ENCODE data around the gene MYO15B. TPM values are rescaled to one million over a fixed set of nuclear protein-coding genes. Genes with fewer than 3 reads are reported as not detected.

MYO15B gene
- 10 to 100 TPM; 27.8 to 89.5 TPM for polyA plus RNA-seq

DNA sequence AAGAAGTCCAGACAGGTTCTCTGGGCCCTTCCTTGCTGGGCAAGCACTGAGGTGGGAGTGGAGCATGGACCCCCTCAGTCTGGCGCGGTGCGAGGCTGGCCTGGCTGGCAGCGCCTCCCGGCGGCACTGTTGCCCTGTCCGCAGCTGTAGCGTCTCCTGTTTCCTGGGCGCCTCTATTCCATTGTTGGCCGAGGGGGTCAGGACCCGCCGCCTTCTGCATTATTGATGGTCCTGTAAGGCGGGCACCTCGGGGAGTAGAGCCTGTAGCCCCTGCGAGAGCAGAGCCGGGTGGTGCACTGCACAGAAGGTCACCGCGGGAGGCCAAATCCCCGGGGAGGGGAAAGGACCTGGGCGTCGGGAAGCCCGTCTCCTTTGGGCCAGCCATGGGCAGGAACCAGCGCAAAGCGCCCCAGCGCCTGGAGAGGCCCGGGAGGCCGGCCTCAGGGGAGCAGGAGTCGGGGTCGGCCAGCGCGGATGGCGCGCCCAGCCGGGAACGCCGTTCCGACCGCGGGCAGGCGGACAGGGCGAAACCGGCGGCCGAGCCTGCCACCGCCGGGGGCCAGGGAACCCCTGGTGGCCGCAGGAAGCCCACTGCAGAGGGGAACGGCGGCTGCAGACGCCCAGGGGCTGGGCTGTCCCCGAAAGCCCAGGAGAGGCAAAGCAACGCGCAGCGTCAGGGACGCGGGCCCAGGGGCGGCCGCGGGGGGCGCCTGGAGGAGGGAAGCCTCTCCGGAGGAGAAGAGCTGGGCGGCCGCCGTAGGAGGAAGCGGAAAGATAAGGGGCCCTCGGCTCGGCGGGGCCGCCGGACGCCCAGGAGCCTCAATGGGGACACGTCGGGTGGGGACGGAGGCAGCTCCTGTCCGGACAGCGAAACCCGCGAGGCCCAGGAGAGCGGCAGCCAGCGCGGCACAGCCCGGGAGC is at the start of gene MYO15B:
MYO15B (plus strand) TSS at position 126 of the 921 bp plus-strand sequence; CDS start at position 384, 258 bp downstream.
- Histone ChIP-seq H3K36me3 (ENCODE audit: control insufficient read depth in 2 of 2, insufficient read depth in 2 of 2, low read length in 1 of 2) (no peaks in the 10 kb centered on the region), H3K27ac (ENCODE audit: low read depth in 2 of 2, low read length in 1 of 2) (peak within 1 kb of the TSS; percentile 79 to 84), H3K4me3 (ENCODE audit: low read depth in 1 of 2, low read length in 2 of 2) (peak within 1 kb of the TSS; percentile 46 to 58), H3K27me3 (ENCODE audit: control insufficient read depth in 1 of 2, insufficient read depth in 2 of 2, low read length in 2 of 2) (no peaks in the 10 kb centered on the region), H3K9me3 (ENCODE audit: control insufficient read depth in 2 of 2, insufficient read depth in 1 of 2, low read depth in 1 of 2, low read length in 1 of 2) (no peaks in the 10 kb centered on the region), H3K4me1 (ENCODE audit: control insufficient read depth in 2 of 2, insufficient read depth in 2 of 2, low read length in 1 of 2) (peaks cover 0 to 11% of the 10 kb centered on the region in 2 donors)
- WGBS, 2 donors, result 6 to 11% methylated on average over 77 to 82 of the region's 82 CpGs

DNA sequence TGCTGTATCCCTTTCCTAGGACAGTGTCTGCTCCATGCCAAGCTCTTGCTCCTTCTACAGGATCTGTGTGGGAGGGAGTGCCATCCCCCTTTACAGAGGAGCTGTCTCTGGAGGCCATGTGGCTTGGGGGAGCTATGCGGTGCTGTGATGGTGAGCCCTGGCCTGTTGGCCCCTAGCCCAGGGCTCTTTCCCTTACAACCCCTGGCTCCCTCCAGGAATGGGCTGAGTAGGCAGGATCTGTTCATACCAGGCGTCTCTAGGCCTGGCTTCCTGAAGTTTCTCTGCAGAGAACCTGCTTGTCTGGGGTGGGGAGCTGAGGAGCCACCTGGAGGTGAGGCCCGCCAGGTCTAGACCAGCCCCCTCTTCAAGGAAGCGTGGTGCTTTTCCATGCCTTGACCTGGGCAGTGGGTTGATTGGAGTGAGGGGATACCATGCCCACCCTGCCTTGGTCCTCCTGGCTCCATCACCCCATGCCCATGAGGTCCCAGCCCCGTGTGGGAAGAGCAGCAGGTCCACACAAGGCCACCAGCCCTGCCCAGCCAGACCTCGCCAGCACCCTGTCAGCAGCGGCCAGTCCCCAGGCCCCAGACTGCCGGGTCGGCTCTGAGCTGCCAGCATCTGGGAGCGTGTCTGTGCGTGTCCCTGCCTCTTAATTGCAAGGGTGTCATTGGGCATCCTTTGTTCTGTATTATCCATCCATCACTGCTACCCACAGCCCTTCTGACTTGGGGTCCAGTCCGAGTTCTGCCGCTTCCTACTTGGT is 47.5 kb upstream of the MYO15B start:
- Histone ChIP-seq H3K9me3 (ENCODE audit: control insufficient read depth in 2 of 2, insufficient read depth in 1 of 2, low read depth in 1 of 2, low read length in 1 of 2) (no peaks in the 10 kb centered on the region), H3K4me3 (ENCODE audit: low read depth in 1 of 2, low read length in 2 of 2) (no peak overlapping the region), H3K36me3 (ENCODE audit: control insufficient read depth in 2 of 2, insufficient read depth in 2 of 2, low read length in 1 of 2) (peaks cover 0 to 18% of the 10 kb centered on the region in 2 donors), H3K4me1 (ENCODE audit: control insufficient read depth in 2 of 2, insufficient read depth in 2 of 2, low read length in 1 of 2) (peaks cover 2 to 7% of the 10 kb centered on the region in 2 donors), H3K27me3 (ENCODE audit: control insufficient read depth in 1 of 2, insufficient read depth in 2 of 2, low read length in 2 of 2) (no peaks in the 10 kb centered on the region), H3K27ac (ENCODE audit: low read depth in 2 of 2, low read length in 1 of 2) (no peak overlapping the region)
- WGBS, 2 donors, result 62 to 68% methylated on average over 13 of the region's 13 CpGs

GRCh38 chr17:75540923-75541503 is 46.6 kb upstream of the MYO15B start:
- Histone ChIP-seq H3K27me3 (ENCODE audit: control insufficient read depth in 1 of 2, insufficient read depth in 2 of 2, low read length in 2 of 2) (no peaks in the 10 kb centered on the region), H3K36me3 (ENCODE audit: control insufficient read depth in 2 of 2, insufficient read depth in 2 of 2, low read length in 1 of 2) (peaks cover 0 to 18% of the 10 kb centered on the region in 2 donors), H3K9me3 (ENCODE audit: control insufficient read depth in 2 of 2, insufficient read depth in 1 of 2, low read depth in 1 of 2, low read length in 1 of 2) (no peaks in the 10 kb centered on the region), H3K4me3 (ENCODE audit: low read depth in 1 of 2, low read length in 2 of 2) (no peak overlapping the region), H3K4me1 (ENCODE audit: control insufficient read depth in 2 of 2, insufficient read depth in 2 of 2, low read length in 1 of 2) (peaks cover 2 to 7% of the 10 kb centered on the region in 2 donors), H3K27ac (ENCODE audit: low read depth in 2 of 2, low read length in 1 of 2) (no peak overlapping the region)
- WGBS, 2 donors, result 59 to 68% methylated on average over 4 of the region's 4 CpGs

GRCh38 chr17:75542229-75542628 is 45.4 kb upstream of the MYO15B start:
- Histone ChIP-seq H3K4me3 (ENCODE audit: low read depth in 1 of 2, low read length in 2 of 2) (no peak overlapping the region), H3K27ac (ENCODE audit: low read depth in 2 of 2, low read length in 1 of 2) (no peak overlapping the region), H3K36me3 (ENCODE audit: control insufficient read depth in 2 of 2, insufficient read depth in 2 of 2, low read length in 1 of 2) (peaks cover 0 to 18% of the 10 kb centered on the region in 2 donors), H3K9me3 (ENCODE audit: control insufficient read depth in 2 of 2, insufficient read depth in 1 of 2, low read depth in 1 of 2, low read length in 1 of 2) (no peaks in the 10 kb centered on the region), H3K27me3 (ENCODE audit: control insufficient read depth in 1 of 2, insufficient read depth in 2 of 2, low read length in 2 of 2) (no peaks in the 10 kb centered on the region), H3K4me1 (ENCODE audit: control insufficient read depth in 2 of 2, insufficient read depth in 2 of 2, low read length in 1 of 2) (peaks cover 2 to 16% of the 10 kb centered on the region in 2 donors)
- 82 to 90% methylated on average over 8 of the region's 8 CpGs for WGBS, 2 donors

DNA sequence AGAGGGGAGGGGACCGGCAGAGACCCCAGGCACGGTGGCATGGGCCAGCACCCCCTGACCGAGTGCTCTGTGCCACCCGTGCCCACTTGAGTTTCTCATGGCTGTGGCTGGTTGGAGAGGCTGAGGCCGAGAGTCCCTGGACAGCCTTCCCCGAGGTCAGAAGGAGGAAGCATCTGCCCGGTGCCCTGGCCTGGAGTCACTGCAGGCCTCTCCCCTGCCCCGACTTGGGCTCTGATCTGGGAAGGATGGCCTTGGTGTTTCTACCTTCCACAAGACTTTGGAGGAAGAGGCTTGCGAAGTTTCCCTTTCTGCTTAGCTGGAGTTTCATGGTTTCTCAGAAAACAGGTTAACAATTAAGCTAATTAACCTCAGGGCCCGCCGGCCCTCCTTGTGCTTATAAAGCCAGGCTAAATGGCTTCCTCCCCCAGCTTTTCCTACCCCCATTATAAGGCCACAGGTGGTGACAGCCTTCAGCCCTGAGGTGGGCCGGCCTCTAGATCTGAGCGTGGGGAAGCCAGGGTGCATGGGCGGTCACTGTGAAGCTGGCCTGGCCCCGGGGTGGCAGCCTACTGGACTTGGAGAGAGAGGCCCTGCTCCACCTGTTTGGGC is 44.8 kb upstream of the MYO15B start:
- whole genome bisulfite sequencing, 2 donors, result 81 to 93% methylated on average over 14 to 15 of the region's 15 CpGs
- H3K4me1 ChIP-seq (ENCODE audit: control insufficient read depth in 2 of 2, insufficient read depth in 2 of 2, low read length in 1 of 2), result peaks cover 2 to 17% of the 10 kb centered on the region in 2 donors

GRCh38 chr17:75544250-75544649 is 43.4 kb upstream of the MYO15B start:
- Histone ChIP-seq H3K27me3 (ENCODE audit: control insufficient read depth in 1 of 2, insufficient read depth in 2 of 2, low read length in 2 of 2) (no peaks in the 10 kb centered on the region), H3K27ac (ENCODE audit: low read depth in 2 of 2, low read length in 1 of 2) (no peak overlapping the region), H3K4me3 (ENCODE audit: low read depth in 1 of 2, low read length in 2 of 2) (no peak overlapping the region), H3K4me1 (ENCODE audit: control insufficient read depth in 2 of 2, insufficient read depth in 2 of 2, low read length in 1 of 2) (peaks cover 2 to 21% of the 10 kb centered on the region in 2 donors), H3K36me3 (ENCODE audit: control insufficient read depth in 2 of 2, insufficient read depth in 2 of 2, low read length in 1 of 2) (peaks cover 0 to 11% of the 10 kb centered on the region in 2 donors), H3K9me3 (ENCODE audit: control insufficient read depth in 2 of 2, insufficient read depth in 1 of 2, low read depth in 1 of 2, low read length in 1 of 2) (no peaks in the 10 kb centered on the region)
- WGBS, 2 donors, result 76 to 87% methylated on average over 8 of the region's 8 CpGs

More for the DNA sequence above, 44.8 kb upstream of the MYO15B start:
- Histone ChIP-seq H3K4me3 (ENCODE audit: low read depth in 1 of 2, low read length in 2 of 2) (no peak overlapping the region), H3K27me3 (ENCODE audit: control insufficient read depth in 1 of 2, insufficient read depth in 2 of 2, low read length in 2 of 2) (no peaks in the 10 kb centered on the region), H3K36me3 (ENCODE audit: control insufficient read depth in 2 of 2, insufficient read depth in 2 of 2, low read length in 1 of 2) (peaks cover 0 to 18% of the 10 kb centered on the region in 2 donors), H3K27ac (ENCODE audit: low read depth in 2 of 2, low read length in 1 of 2) (no peak overlapping the region), H3K9me3 (ENCODE audit: control insufficient read depth in 2 of 2, insufficient read depth in 1 of 2, low read depth in 1 of 2, low read length in 1 of 2) (no peaks in the 10 kb centered on the region)

- Histone ChIP-seq H3K9me3 (ENCODE audit: control insufficient read depth in 2 of 2, insufficient read depth in 1 of 2, low read depth in 1 of 2, low read length in 1 of 2) (no peaks in the 10 kb centered on the region), H3K36me3 (ENCODE audit: control insufficient read depth in 2 of 2, insufficient read depth in 2 of 2, low read length in 1 of 2) (peaks cover 0 to 2% of the 10 kb centered on the region in 2 donors), H3K4me1 (ENCODE audit: control insufficient read depth in 2 of 2, insufficient read depth in 2 of 2, low read length in 1 of 2) (peaks cover 0 to 17% of the 10 kb centered on the region in 2 donors), H3K27me3 (ENCODE audit: control insufficient read depth in 1 of 2, insufficient read depth in 2 of 2, low read length in 2 of 2) (no peaks in the 10 kb centered on the region), H3K4me3 (ENCODE audit: low read depth in 1 of 2, low read length in 2 of 2) (no peak overlapping the region), H3K27ac (ENCODE audit: low read depth in 2 of 2, low read length in 1 of 2) (no peak overlapping the region)
- 80 to 95% methylated on average over 13 of the region's 13 CpGs for WGBS, 2 donors
These were observed 41.4 kb upstream of the MYO15B start for GRCh38 chr17:75546181-75546580.

GRCh38 chr17:75547091-75547490 is 40.5 kb upstream of the MYO15B start:
- Histone ChIP-seq H3K4me1 (ENCODE audit: control insufficient read depth in 2 of 2, insufficient read depth in 2 of 2, low read length in 1 of 2) (peaks cover 0 to 17% of the 10 kb centered on the region in 2 donors), H3K9me3 (ENCODE audit: control insufficient read depth in 2 of 2, insufficient read depth in 1 of 2, low read depth in 1 of 2, low read length in 1 of 2) (no peaks in the 10 kb centered on the region), H3K4me3 (ENCODE audit: low read depth in 1 of 2, low read length in 2 of 2) (no peak overlapping the region), H3K36me3 (ENCODE audit: control insufficient read depth in 2 of 2, insufficient read depth in 2 of 2, low read length in 1 of 2) (peaks cover 0 to 2% of the 10 kb centered on the region in 2 donors), H3K27ac (ENCODE audit: low read depth in 2 of 2, low read length in 1 of 2) (peak overlapping the region; percentile 61 to 85), H3K27me3 (ENCODE audit: control insufficient read depth in 1 of 2, insufficient read depth in 2 of 2, low read length in 2 of 2) (no peaks in the 10 kb centered on the region)
- WGBS, 2 donors, result 55 to 56% methylated on average over 9 of the region's 9 CpGs

- no peak overlapping the region for H3K4me3 ChIP-seq (ENCODE audit: low read depth in 1 of 2, low read length in 2 of 2)
- WGBS, 2 donors, result 52 to 59% methylated on average over 5 of the region's 5 CpGs
- H3K27me3 ChIP-seq (ENCODE audit: control insufficient read depth in 1 of 2, insufficient read depth in 2 of 2, low read length in 2 of 2), result no peaks in the 10 kb centered on the region
- H3K27ac ChIP-seq (ENCODE audit: low read depth in 2 of 2, low read length in 1 of 2), result peak overlapping the region; percentile 98
- H3K36me3 ChIP-seq (ENCODE audit: control insufficient read depth in 2 of 2, insufficient read depth in 2 of 2, low read length in 1 of 2), result no peaks in the 10 kb centered on the region
- no peaks in the 10 kb centered on the region for H3K9me3 ChIP-seq (ENCODE audit: control insufficient read depth in 2 of 2, insufficient read depth in 1 of 2, low read depth in 1 of 2, low read length in 1 of 2)
- peaks cover 0 to 17% of the 10 kb centered on the region in 2 donors for H3K4me1 ChIP-seq (ENCODE audit: control insufficient read depth in 2 of 2, insufficient read depth in 2 of 2, low read length in 1 of 2)
These were observed 38.8 kb upstream of the MYO15B start for GRCh38 chr17:75548813-75549212.

All from esophagus (tissue), 2 donors.